ENCODE data around the gene FLNB.

Gene FLNB

GRCh38 chr3:58023531-58023930, 15.3 kb downstream of the FLNB start:
- DNase-seq, result no peak
- Histone ChIP-seq H3K4me3 (ENCODE audit: low read depth, low read length) (no peak overlapping the region), H3K36me3 (no peaks in the 10 kb centered on the region), H3K9me3 (no peaks in the 10 kb centered on the region), H3K27me3 (no peaks in the 10 kb centered on the region), H3K4me1 (no peaks in the 10 kb centered on the region)
- TF ChIP-seq, protein P1, sequence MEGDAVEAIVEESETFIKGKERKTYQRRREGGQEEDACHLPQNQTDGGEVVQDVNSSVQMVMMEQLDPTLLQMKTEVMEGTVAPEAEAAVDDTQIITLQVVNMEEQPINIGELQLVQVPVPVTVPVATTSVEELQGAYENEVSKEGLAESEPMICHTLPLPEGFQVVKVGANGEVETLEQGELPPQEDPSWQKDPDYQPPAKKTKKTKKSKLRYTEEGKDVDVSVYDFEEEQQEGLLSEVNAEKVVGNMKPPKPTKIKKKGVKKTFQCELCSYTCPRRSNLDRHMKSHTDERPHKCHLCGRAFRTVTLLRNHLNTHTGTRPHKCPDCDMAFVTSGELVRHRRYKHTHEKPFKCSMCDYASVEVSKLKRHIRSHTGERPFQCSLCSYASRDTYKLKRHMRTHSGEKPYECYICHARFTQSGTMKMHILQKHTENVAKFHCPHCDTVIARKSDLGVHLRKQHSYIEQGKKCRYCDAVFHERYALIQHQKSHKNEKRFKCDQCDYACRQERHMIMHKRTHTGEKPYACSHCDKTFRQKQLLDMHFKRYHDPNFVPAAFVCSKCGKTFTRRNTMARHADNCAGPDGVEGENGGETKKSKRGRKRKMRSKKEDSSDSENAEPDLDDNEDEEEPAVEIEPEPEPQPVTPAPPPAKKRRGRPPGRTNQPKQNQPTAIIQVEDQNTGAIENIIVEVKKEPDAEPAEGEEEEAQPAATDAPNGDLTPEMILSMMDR (IDR thresholded peaks at IDR 0.05; ENCODE audit: low read depth, low read length), result no peak

DNA sequence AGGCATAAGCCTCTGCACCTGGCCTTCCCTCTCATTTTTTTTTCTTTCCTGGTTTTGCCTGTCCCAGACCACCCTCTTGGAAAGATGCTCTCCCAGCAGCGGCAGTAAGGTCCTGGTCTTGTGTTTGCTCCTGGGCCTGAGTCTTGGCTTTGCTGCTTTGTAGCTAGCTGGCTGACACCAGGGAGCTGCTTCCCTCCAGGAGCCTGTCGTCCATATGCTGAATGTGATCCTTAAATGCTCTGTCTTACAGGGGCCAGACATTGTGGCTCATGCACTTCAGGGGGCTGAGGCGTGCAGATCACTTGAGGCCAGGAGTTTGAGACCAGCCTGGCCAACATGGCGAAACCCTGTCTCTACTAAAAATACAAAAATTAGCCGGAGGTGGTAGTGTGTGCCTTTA, 17.2 kb downstream of the FLNB start:
- TF ChIP-seq, protein P1 (IDR thresholded peaks at IDR 0.05; ENCODE audit: low read depth, low read length), result no peak
- Histone ChIP-seq H3K36me3 (no peaks in the 10 kb centered on the region), H3K4me1 (no peaks in the 10 kb centered on the region), H3K9me3 (no peaks in the 10 kb centered on the region), H3K4me3 (ENCODE audit: low read depth, low read length) (no peak overlapping the region), H3K27me3 (no peaks in the 10 kb centered on the region)
- no peak for DNase-seq

DNA sequence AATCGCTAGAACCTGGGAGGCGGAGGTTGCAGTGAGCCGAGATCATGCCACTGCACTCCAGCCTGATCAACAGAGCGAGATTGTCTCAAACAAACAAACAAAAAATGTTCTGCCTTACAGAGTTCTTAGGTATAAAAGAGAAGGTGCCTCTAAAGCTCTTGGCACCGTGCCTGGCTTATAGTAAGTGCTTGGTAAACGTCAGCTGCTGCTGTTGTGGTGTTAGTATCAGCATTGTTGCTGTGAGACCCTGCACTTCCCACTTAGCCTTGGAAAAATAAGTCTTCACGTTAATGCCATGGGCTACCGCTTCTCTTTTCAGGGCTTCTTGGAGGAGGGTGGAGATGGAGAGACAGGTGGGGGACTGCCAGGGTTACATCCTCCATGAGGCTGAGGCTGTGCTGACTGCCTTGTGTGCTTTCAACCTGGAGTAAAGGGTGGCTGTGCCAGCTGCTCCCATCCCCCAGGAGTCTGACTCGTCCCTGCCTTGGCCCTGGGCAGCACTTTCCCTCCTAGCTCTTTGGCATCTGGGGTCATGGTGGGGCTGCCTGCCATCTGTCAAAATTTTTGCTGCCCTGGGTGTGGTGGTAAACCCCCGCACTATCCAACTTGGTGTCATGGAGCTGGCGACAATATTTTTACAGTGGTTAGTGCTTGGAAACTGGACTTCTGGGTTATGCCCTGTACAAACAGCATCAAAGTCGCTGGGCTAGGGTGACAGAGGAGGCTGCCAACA, 17.8 kb downstream of the FLNB start:
- no peaks in the 10 kb centered on the region for H3K9me3 ChIP-seq
- H3K4me3 ChIP-seq (ENCODE audit: low read depth, low read length), result no peak overlapping the region
- no peaks in the 10 kb centered on the region for H3K27me3 ChIP-seq
- no peak for DNase-seq
- H3K36me3 ChIP-seq, result no peaks in the 10 kb centered on the region
- TF ChIP-seq, protein P1 (IDR thresholded peaks at IDR 0.05; ENCODE audit: low read depth, low read length), result no peak
- H3K4me1 ChIP-seq, result no peaks in the 10 kb centered on the region

DNA sequence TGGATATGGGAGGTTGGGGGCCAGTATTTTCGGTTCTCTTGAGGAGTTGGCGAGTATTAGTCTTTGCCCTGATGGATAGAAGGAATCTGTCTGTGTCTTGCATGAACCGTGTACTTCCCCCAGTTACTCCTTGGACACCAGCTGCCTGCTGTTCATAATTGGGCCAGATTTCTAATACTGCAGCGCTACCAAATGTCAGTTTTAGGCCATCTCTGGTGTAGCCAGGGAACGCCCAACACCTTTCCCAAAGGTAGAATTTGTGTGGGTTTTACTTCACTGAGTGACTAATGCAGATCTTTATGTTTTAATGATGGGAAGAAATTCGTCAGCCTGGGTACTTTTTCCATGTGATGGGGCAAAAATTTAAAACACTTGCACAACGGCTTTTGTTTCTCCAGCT, 18.4 kb downstream of the FLNB start:
- no peak for DNase-seq
- H3K27me3 ChIP-seq, result no peaks in the 10 kb centered on the region
- TF ChIP-seq, protein P1 (IDR thresholded peaks at IDR 0.05; ENCODE audit: low read depth, low read length), result no peak
- no peak overlapping the region for H3K4me3 ChIP-seq (ENCODE audit: low read depth, low read length)
- no peaks in the 10 kb centered on the region for H3K9me3 ChIP-seq
- H3K36me3 ChIP-seq, result no peaks in the 10 kb centered on the region
- no peaks in the 10 kb centered on the region for H3K4me1 ChIP-seq

- DNase-seq, result no peak
- no peaks in the 10 kb centered on the region for H3K9me3 ChIP-seq
- no peak overlapping the region for H3K4me3 ChIP-seq (ENCODE audit: low read depth, low read length)
- no peaks in the 10 kb centered on the region for H3K36me3 ChIP-seq
- no peaks in the 10 kb centered on the region for H3K4me1 ChIP-seq
- TF ChIP-seq, protein P1 (IDR thresholded peaks at IDR 0.05; ENCODE audit: low read depth, low read length), result no peak
- H3K27me3 ChIP-seq, result no peaks in the 10 kb centered on the region
These were observed 19.6 kb downstream of the FLNB start for GRCh38 chr3:58027704-58028317.

- Histone ChIP-seq H3K4me3 (ENCODE audit: low read depth, low read length) (no peak overlapping the region), H3K9me3 (no peaks in the 10 kb centered on the region), H3K4me1 (no peaks in the 10 kb centered on the region), H3K27me3 (no peaks in the 10 kb centered on the region), H3K36me3 (no peaks in the 10 kb centered on the region)
- DNase-seq, result no peak
- TF ChIP-seq, protein P1 (IDR thresholded peaks at IDR 0.05; ENCODE audit: low read depth, low read length), result no peak
These were observed 20.7 kb downstream of the FLNB start for GRCh38 chr3:58028902-58029301.
